ENCODE data around the gene MMD.
"Not testable (repeated sequence)": the region's sequence is repeated elsewhere in the genome, so short reads cannot be mapped to it uniquely, and the experiment has no call there.

GRCh38 chr17:55422828-55423164 lies 1.2 kb upstream of the MMD start:
- not testable (repeated sequence) for TF ChIP-seq REST (IDR thresholded peaks at IDR 0.05; ENCODE audit: insufficient replicate concordance, low read depth); CTCF (IDR thresholded peaks at IDR 0.05; ENCODE audit: insufficient read depth, low read length)

All from HL-60 (cell line).